GM19328 (cell line): ENCODE results near the gene CDK17.

ENCODE experiments used
- ATAC-seq: cut with Tn5 transposase; IDR thresholded peaks from one replicate; pipeline ENCODE4 v1.9.1; 2021; ENCODE audit warnings: mild to moderate bottlenecking, moderate library complexity; ENCODE audit not compliant: unreplicated experiment

Gene CDK17

GRCh38 chr12:96271469-96272199 lies 128.6 kb downstream of the CDK17 start:
- no peak for ATAC-seq

GRCh38 chr12:96266238-96266637 lies 134.0 kb downstream of the CDK17 start:
- ATAC-seq, result no peak

GRCh38 chr12:96265836-96266235 lies 134.4 kb downstream of the CDK17 start:
- ATAC-seq, result no peak

GRCh38 chr12:96265400-96265799 lies 134.8 kb downstream of the CDK17 start:
- ATAC-seq, result no peak

GRCh38 chr12:96263449-96263902 lies 136.8 kb downstream of the CDK17 start:
- no peak for ATAC-seq

- ATAC-seq, result no peak
Observed at GRCh38 chr12:96261557-96261956, 138.7 kb downstream of the CDK17 start.

- ATAC-seq, result no peak
Observed at GRCh38 chr12:96260644-96261043, 139.6 kb downstream of the CDK17 start.

GRCh38 chr12:96260231-96260630 lies 140.0 kb downstream of the CDK17 start:
- no peak for ATAC-seq

- ATAC-seq, result no peak
Observed at GRCh38 chr12:96258104-96258961, 141.9 kb downstream of the CDK17 start.

- no peak for ATAC-seq
Observed at GRCh38 chr12:96257550-96258103, 142.6 kb downstream of the CDK17 start.

GRCh38 chr12:96256672-96257361 lies 143.4 kb downstream of the CDK17 start:
- no peak for ATAC-seq

GRCh38 chr12:96255077-96255476 lies 145.2 kb downstream of the CDK17 start:
- no peak for ATAC-seq

- no peak for ATAC-seq
Observed at GRCh38 chr12:96250119-96250685, 150.0 kb downstream of the CDK17 start.

GRCh38 chr12:96249196-96250118 lies 150.8 kb downstream of the CDK17 start:
- ATAC-seq, result no peak

GRCh38 chr12:96248136-96248931 lies 151.9 kb downstream of the CDK17 start:
- no peak for ATAC-seq

GRCh38 chr12:96247563-96247962 lies 152.7 kb downstream of the CDK17 start:
- ATAC-seq, result no peak

- no peak for ATAC-seq
Observed at GRCh38 chr12:96246926-96247505, 153.2 kb downstream of the CDK17 start.

- no peak for ATAC-seq
Observed at GRCh38 chr12:96244826-96245225, 155.4 kb downstream of the CDK17 start.

- ATAC-seq, result no peak
Observed at GRCh38 chr12:96242597-96242996, 157.6 kb downstream of the CDK17 start.
